HG02943 (cell line): ENCODE results near the gene CDKN2B-AS1.
"Not testable (repeated sequence)": the region's sequence is repeated elsewhere in the genome, so short reads cannot be mapped to it uniquely, and the experiment has no call there.

ENCODE experiments used
- ATAC-seq: cut with Tn5 transposase; IDR thresholded peaks from one replicate; pipeline ENCODE4 v1.9.1; 2021; ENCODE audit warnings: mild to moderate bottlenecking, low read depth, moderate library complexity; ENCODE audit not compliant: unreplicated experiment

CDKN2B-AS1 gene

DNA sequence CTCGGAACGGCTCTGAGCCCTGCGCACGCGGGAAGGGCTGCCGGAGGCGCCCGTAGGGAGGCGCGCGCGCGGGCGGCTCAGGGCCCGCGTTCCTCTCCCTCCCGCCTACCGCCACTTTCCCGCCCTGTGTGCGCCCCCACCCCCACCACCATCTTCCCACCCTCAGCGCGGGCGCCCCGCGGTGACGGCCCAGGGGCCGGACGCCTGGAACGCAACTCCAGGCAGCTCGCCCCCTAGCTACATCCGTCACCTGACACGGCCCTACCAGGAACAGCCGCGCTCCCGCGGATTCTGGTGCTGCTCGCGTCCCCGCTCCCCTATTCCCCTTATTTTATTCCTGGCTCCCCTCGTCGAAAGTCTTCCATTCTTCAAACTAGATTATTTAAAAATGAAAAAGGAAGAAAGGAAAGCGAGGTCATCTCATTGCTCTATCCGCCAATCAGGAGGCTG is at the start of gene CDKN2B-AS1:
TSS of gene CDKN2B-AS1 (plus strand) at position 236 of the 450 bp plus-strand sequence.
- peak; percentile 48 for ATAC-seq

- ATAC-seq, result no peak
Observed at GRCh38 chr9:21945606-21946005, 49.0 kb upstream of the CDKN2B-AS1 start.

GRCh38 chr9:21958833-21959232 is 35.8 kb upstream of the CDKN2B-AS1 start:
- ATAC-seq, result no peak

DNA sequence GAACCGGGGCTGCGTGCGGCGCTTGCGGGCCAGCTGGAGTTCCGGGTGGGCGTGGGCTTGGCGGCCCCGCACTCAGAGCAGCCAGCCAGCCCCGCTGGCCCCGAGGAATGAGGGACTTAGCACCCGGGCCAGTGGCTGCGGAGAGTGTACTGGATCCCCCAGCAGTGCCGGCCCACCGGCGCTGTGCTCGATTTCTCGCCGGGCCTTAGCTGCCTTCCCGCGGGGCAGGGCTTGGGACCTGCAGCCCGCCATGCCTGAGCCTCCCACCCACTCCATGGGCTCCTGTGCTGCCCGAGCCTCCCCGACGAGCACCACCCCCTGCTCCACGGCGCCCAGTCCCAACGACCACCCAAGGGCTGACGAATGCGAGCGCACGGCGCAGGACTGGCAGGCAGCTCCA is 35.3 kb upstream of the CDKN2B-AS1 start:
- not testable (repeated sequence) for ATAC-seq

GRCh38 chr9:21961569-21961968 is 33.0 kb upstream of the CDKN2B-AS1 start:
- ATAC-seq, result no peak

DNA sequence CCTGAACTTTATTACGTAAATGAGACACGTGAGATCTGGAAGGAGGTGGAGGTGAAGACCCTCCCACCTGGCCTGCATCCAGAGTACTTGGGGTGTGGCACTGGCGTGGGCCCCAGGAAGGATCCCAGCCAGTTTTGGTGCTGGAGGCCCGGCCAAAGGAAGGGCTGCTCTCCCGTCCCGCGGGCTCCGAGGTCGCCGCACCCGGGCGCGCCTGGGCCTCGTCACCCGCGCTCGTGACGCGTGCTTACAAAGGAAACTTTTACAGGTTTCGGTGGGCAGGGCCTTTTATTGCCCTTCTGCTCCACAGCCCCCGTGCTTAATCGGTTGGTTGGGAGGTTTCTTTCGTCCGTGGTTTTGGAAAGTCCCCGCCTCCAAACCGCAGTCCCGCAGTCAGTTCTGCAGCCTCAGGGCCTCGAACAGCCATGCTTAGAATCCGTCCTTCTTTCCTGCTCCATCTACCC is 29.6 kb upstream of the CDKN2B-AS1 start:
- ATAC-seq, result no peak

- no peak for ATAC-seq
Observed at GRCh38 chr9:21965401-21965951, 29.1 kb upstream of the CDKN2B-AS1 start.

DNA sequence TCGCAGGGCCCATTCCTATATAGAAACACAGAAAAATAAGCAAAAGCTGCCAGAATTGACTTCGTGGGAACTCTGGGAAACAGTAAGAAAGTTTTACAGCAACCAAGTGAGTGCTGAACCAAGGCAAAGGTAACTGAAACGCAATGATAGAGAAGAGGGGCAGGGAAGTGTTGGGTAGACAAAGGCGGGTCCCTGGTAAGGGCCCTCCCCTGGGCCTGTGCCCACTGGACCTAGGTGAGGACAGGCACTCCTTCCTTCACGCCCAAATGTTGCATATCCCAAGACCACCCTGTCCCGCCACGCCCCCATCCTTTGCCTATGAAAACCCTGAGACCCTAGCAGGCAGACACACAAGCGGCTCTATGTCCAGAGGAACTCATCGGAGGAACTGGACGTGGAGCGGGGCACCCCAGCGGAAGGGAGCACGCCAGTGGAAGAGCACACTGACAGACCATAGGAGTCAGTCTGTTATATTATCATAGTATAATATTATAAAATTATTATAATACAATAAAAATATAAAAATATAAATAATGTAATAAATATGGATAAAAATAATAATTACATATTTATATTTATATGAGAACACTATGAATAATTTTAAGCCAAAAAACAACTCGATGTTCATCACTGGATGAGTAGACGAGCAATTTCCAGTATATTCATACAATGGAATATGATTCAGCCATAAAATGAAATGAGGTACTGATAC is 28.3 kb upstream of the CDKN2B-AS1 start:
- no peak for ATAC-seq

- no peak for ATAC-seq
Observed at GRCh38 chr9:21967169-21967568, 27.4 kb upstream of the CDKN2B-AS1 start.

DNA sequence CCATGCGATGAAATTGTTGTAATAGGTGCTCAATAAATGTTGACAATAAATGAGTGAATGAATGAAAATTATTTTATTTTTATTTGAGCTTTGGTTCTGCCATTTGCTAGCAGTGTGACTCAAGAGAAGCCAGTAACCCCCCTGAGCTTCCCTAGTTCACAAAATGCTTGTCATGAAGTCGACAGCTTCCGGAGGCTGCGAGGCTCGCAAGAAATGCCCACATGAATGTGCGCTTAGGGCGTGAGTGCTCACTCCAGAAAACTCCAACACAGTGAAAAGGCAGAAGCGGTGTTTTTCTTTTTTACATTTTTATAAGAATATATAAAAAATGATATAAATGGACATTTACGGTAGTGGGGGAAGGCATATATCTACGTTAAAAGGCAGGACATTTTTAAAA is 26.9 kb upstream of the CDKN2B-AS1 start:
- ATAC-seq, result no peak

GRCh38 chr9:21968331-21969010 is 26.1 kb upstream of the CDKN2B-AS1 start:
- ATAC-seq, result no peak

- no peak for ATAC-seq
Observed at GRCh38 chr9:21969011-21969940, 25.3 kb upstream of the CDKN2B-AS1 start.

DNA sequence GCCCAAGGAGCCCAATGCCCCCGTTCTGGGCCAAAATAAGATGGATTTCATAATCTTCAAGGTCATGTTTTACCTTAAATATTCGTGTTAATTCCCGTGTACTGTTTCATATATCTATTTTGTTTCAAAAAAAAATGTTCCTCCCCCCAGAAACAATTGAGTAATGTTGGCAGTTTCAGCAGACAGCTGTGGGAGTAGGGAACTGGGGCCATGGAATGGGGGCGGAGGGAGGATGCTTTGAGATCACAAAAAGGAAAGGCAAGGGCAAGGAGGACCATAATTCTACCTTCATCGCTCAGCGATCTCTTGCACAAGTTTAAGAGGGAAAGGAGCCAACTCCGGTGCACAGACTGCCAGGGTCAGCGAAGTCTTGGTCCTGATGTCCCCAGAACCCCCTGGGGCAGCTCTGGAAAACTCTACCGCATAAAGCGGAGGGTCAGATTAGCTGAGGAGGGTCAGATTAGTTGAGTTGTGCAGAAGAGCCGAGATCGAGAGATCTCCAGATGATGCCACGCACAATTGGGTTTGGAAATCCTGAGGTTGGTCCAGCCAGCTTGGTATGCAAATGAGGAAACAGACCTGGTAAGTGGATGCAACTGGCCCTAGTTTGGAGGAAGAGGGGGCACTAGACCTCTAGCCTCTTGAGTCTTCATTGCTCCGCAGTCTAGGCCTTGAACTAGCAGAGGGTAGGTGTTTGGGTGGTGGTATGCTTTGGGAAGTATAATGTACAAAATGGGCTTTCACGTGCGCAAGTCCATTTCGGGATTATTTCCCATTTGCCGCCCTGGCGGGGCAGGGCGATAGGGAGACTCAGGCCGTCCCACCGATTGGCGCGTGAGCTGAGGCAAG is 24.4 kb upstream of the CDKN2B-AS1 start:
- ATAC-seq, result no peak

DNA sequence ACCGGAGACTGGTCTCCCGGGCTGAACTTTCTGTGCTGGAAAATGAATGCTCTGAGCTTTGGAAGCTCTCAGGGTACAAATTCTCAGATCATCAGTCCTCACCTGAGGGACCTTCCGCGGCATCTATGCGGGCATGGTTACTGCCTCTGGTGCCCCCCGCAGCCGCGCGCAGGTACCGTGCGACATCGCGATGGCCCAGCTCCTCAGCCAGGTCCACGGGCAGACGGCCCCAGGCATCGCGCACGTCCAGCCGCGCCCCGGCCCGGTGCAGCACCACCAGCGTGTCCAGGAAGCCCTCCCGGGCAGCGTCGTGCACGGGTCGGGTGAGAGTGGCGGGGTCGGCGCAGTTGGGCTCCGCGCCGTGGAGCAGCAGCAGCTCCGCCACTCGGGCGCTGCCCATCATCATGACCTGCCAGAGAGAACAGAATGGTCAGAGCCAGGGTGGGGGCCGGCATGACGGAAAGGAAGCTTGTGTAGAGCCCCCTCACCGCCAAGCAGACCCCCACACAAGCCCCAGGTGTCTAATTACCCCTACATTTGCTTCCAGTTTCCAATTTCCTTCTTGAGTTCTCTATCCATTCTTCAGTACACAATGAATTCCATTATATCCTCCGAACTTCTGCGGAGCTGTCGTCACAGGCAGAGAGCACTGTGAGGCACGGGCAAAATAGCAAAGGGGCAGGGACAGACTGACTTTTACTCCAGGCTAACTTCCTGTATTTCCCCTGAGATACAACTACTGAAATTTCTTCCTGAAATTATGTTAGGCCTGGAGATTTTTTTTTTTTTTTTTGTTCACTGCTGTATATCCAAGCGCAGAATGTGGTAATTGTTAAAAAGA is 23.6 kb upstream of the CDKN2B-AS1 start:
- no peak for ATAC-seq

DNA sequence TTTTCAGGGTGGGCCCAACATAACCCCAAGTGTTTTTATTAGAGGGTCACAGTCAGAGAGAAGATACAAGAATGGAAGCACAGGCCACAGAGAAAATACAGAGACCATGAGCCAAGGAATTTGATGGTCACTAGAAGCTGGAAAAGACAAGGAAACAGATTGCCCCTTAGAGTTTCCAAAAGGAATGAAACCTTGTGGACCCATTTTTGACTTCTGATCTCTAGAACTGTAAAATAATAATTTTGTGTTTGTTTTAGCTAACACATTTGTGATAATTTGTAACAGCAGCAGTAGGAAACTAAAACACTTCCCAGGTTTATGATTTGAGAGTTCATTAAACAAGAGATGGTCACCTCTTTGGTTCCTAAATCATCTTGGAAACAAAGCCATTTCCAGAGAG is 22.2 kb upstream of the CDKN2B-AS1 start:
- ATAC-seq, result no peak

DNA sequence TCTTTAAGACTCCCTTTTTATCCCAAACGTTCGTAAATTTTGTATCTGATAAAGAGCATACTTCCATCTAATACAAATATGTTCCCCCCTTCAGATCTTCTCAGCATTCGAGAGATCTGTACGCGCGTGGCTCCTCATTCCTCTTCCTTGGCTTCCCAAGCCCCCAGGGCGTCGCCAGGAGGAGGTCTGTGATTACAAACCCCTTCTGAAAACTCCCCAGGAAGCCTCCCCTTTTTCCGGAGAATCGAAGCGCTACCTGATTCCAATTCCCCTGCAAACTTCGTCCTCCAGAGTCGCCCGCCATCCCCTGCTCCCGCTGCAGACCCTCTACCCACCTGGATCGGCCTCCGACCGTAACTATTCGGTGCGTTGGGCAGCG is 20.3 kb upstream of the CDKN2B-AS1 start:
- ATAC-seq, result no peak

DNA sequence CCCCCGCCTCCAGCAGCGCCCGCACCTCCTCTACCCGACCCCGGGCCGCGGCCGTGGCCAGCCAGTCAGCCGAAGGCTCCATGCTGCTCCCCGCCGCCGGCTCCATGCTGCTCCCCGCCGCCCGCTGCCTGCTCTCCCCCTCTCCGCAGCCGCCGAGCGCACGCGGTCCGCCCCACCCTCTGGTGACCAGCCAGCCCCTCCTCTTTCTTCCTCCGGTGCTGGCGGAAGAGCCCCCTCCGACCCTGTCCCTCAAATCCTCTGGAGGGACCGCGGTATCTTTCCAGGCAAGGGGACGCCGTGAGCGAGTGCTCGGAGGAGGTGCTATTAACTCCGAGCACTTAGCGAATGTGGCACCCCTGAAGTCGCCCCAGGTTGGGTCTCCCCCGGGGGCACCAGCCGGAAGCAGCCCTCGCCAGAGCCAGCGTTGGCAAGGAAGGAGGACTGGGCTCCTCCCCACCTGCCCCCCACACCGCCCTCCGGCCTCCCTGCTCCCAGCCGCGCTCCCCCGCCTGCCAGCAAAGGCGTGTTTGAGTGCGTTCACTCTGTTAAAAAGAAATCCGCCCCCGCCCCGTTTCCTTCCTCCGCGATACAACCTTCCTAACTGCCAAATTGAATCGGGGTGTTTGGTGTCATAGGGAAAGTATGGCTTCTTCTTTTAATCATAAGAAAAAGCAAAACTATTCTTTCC is 19.7 kb upstream of the CDKN2B-AS1 start:
- no peak for ATAC-seq

DNA sequence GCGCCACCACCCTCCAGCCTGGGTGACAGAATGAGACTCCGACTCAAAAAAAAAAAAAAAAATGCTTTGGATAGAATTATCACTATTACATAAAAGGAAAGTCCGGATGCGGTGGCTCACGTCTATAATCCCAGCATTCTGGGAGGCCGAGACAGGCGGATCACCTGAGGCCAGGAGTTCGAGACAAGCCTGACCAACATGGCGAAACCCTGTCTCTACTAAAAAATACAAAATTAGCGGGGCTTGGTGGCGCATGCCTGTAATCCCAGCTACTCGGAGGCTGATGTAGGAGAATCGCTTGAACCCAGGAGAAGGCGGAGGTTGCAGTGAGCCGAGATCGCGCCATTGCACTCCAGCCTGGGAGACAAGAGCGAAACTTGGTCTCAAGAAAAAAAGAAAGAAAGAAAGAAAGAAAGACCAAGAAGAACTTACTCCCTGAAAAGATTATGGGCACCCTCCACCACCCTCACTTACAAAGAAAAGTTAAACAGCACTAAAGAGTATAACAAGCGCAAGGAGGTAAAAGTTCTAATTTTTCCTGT is 18.2 kb upstream of the CDKN2B-AS1 start:
- ATAC-seq, result no peak
